Kidney epithelial cell (primary cell): Measurements from ENCODE around the gene OVOL3. TPM values are rescaled to one million over a fixed set of nuclear protein-coding genes. Genes with fewer than 3 reads are reported as not detected.

Experiments used
- DNase-seq: peaks from one replicate; pipeline ENCODE4 v3.0.0-alpha.2; 2010; ENCODE audit warnings: low read depth
- H3K27me3 ChIP-seq: 2 replicates; pipeline ENCODE4 v1.6.0; 2011; ENCODE audit warnings: low read length; ENCODE audit not compliant: control insufficient read depth, insufficient read depth
- H3K36me3 ChIP-seq: 2 replicates; pipeline ENCODE4 v1.5.1; 2011; ENCODE audit warnings: low read length; ENCODE audit not compliant: control insufficient read depth, insufficient read depth
- H3K4me3 ChIP-seq: 2 replicates; pipeline ENCODE4 v1.5.1; 2011; ENCODE audit warnings: low read depth, mild to moderate bottlenecking, control low read depth, low read length
- total RNA-seq: library from RNA; depleted of rRNA; stranded (reverse); fragments of >200 nt; gene quantifications from 2 replicates; pipeline ENCODE4 v1.2.3, GENCODE V29; 2015
- TF ChIP-seq, protein P1 (sequence below): IDR thresholded peaks from 2 replicates; pipeline ENCODE4 v1.5.1; 2011; ENCODE audit warnings: mild to moderate bottlenecking, moderate library complexity, low read length, control low read depth, inconsistent platforms; ENCODE audit not compliant: insufficient read depth, poor library complexity, severe bottlenecking

Gene OVOL3
- total RNA-seq, 1 donor from 2014 or later, result not detected

DNA sequence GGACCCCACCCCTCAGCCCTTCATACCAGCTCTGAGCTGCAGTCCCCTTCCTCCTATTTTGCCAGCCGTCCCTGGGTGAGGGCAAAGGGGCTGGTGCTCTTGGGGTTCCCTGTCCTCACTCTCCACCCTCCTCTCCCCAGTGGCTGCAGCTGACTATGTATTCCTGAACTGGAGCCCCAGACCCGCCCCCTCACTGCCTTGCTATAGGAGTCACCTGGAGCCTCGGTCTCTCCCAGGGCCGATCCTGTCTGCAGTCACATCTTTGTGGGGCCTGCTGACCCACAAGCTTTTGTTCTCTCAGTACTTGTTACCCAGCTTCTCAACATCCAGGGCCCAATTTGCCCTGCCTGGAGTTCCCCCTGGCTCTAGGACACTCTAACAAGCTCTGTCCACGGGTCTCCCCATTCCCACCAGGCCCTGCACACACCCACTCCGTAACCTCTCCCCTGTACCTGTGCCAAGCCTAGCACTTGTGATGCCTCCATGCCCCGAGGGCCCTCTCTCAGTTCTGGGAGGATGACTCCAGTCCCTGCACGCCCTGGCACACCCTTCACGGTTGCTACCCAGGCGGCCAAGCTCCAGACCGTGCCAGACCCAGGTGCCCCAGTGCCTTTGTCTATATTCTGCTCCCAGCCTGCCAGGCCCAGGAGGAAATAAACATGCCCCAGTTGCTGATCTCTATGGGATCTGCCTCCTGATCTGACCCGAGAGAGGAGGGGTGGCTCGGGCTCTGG is 38.9 kb downstream of the OVOL3 start:
- H3K36me3 ChIP-seq, result peaks cover 9% of the 10 kb centered on the region
- TF ChIP-seq, protein P1, sequence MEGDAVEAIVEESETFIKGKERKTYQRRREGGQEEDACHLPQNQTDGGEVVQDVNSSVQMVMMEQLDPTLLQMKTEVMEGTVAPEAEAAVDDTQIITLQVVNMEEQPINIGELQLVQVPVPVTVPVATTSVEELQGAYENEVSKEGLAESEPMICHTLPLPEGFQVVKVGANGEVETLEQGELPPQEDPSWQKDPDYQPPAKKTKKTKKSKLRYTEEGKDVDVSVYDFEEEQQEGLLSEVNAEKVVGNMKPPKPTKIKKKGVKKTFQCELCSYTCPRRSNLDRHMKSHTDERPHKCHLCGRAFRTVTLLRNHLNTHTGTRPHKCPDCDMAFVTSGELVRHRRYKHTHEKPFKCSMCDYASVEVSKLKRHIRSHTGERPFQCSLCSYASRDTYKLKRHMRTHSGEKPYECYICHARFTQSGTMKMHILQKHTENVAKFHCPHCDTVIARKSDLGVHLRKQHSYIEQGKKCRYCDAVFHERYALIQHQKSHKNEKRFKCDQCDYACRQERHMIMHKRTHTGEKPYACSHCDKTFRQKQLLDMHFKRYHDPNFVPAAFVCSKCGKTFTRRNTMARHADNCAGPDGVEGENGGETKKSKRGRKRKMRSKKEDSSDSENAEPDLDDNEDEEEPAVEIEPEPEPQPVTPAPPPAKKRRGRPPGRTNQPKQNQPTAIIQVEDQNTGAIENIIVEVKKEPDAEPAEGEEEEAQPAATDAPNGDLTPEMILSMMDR, result no peak
- no peak for DNase-seq
- H3K27me3 ChIP-seq, result no peaks in the 10 kb centered on the region
- no peak overlapping the region for H3K4me3 ChIP-seq

DNA sequence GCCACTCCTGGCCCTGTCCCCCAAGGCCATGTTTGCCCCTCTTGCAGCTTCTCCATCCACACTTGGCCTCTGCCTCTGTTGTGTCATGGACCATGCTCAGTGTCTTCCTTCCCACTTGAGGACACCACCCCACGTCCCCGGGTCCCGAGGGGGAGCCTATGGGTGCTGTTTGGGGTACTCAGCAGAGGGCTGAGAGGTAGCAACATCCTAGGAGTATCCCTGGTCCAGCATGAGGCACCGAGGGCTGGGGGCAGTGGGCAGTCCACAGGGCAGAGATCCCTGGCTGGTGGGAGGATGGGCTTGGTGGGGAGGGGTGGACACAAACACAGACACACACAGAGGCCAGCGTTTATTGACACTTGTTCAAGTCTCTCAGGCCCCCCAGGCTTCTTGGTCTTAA is 39.6 kb downstream of the OVOL3 start:
- peaks cover 9% of the 10 kb centered on the region for H3K36me3 ChIP-seq

DNA sequence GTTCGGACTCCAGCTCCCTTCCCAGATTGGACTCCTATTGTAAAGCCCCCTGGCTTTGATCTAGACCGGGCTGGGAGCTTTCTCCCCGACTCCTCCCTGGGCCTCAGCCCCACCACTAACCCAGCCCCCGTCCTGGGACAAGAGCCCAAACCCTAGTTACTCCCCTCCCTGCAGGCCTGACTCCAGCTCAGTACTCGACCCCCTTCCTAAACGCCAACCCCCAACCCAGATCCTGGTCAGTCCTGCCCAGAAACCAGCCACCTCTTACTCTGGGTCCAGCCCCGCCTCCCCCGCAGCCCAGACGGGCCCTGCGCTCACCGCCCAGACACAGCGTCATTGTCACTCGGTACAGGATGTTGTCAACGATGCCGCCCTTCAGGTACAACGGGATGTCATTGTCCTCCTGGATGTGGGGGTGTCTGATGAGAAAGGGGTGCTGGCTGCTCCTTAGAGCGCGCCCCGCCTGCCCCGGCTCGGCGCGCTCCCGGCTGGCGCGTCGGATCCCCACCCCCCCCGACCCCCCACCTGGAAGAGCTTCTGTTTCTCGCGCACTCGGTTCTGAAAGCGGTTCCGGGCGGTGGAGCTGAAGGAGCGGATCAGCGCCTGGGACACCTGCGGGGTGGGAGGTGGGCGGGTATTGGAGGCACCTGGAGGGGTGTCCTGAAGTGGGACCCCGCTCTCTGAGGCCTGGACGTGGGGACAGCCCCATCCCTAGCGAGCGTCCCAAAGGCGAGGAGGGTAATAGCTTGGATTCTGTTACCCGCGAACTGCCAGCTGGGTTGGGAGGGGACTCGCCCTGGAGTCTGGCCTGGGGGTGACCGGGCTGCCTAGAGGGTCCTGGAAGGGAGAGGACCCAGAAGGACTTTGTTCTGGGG is 40.4 kb downstream of the OVOL3 start:
- DNase-seq, result no peak
- TF ChIP-seq, protein P1, result no peak
- H3K27me3 ChIP-seq, result no peaks in the 10 kb centered on the region
- H3K36me3 ChIP-seq, result peaks cover 3% of the 10 kb centered on the region
- no peak overlapping the region for H3K4me3 ChIP-seq

More for the DNA sequence above, 39.6 kb downstream of the OVOL3 start:
- Histone ChIP-seq H3K27me3 (no peaks in the 10 kb centered on the region), H3K4me3 (no peak overlapping the region)
- no peak for DNase-seq
- TF ChIP-seq, protein P1, result no peak

DNA sequence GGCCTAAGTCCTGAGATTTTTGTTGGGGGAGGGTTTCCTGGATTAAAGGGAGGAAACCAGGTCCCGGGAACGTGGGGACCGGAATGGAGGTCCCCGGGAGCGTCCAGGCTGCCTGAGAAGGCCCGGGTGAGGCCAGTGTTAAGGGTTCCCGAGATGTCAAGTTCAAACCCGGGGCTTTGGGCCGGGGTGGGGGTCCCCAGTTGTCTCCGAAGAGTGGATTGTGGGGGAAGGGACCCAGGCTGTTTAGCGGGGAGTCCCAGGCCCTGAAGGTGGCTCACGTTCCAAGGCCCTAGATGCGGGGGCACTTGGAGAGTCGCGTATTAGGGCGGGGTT is 41.0 kb downstream of the OVOL3 start:
- peaks cover 1% of the 10 kb centered on the region for H3K36me3 ChIP-seq
- no peak overlapping the region for H3K4me3 ChIP-seq
- TF ChIP-seq, protein P1, result no peak
- no peak for DNase-seq
- H3K27me3 ChIP-seq, result no peaks in the 10 kb centered on the region

DNA sequence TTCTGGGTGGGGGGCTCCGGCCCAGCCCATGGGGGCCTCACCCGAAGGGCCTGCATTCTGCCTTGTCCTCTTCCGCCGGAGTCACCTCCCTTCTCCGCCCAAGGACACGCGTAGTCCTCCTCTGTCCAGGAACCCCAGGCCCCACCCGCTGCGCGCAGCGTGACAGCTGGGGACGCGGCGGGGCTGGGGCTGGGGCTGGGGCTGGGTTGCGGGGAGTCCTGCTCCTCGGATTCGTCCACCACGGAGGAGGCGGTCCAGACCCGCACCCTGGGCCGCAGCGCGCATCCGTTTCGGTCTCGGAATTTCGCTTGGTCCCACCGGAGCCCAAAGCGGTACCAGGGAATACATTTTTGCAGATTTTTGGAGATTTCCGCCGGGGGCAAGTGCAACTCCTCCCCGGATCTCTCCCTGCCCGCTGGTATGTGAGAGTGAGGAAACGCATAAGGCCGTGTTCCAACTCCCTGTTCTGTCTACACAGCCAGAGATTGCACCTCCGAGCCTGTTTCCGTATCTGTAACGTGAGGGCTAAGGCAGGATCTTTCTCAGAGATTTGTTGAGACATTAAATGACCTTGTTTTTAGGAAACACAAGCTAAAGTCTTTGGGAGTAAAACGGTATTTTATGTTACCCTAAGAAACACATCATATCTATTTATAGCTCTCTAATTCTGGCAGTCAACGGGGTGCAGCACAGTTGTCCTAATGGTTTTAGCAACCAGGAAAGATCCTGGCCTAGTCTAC is 41.6 kb downstream of the OVOL3 start, which contains the start of gene COX7A1:
COX7A1 (minus strand) TSS at position 96 of the 740 bp plus-strand sequence; CDS start at position 56, 40 bp downstream.
- Histone ChIP-seq H3K36me3 (peaks cover 1% of the 10 kb centered on the region), H3K27me3 (no peaks in the 10 kb centered on the region), H3K4me3 (no peak within 1 kb of the TSS)
- TF ChIP-seq, protein P1, result no peak
- DNase-seq, result no peak
